ENCODE measurements around the gene TXK. TPM values are rescaled to one million over a fixed set of nuclear protein-coding genes. Genes with fewer than 3 reads are reported as not detected.

The TXK gene
- total RNA-seq, 1 donor from 2014 or later: not detected

DNA sequence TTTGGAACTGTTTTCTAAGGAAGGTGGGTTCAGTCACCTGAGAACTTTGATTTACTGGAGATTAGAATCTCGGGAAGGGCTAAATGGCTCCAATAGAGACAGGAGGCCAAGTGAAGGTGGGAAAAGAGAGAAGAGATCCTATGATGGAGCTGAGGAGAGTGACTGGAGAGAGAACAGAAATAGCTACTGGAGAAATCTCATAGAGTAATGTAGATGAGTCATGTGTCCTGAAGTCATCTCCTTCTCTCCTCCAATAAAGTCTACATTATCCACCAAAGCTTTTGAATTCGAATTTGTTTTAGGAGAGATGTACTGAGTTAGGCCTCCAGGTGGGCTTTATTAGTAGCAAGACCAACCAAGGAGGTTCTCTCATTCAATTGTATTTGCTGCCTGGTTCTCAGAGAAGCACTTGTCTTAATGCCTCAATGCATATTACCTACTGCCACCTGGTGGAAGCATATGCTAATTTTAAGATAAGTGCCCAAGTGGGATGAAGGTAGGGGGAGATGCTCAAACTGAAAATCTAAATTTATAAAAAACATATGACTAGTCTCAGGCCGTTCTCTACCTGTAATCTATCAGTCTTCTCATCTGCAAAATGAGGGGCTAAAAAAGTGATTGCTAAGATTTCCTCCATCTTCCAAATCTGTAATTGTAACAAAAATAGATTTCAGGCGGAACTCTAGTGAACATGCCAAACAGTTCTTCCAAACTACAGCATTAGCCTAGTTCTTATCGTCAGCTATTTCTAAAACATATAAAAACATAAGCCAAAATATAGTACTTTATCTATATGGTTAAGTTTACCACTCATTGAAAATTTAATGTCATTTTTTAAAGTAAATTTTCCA lies 24.4 kb downstream of the TXK start:
- no peak for DNase-seq (ENCODE audit: extremely low spot score, unreplicated experiment)
- Mint-ChIP-seq H3K36me3 (ENCODE audit: unreplicated experiment) (no peaks in the 10 kb centered on the region), H3K4me3 (ENCODE audit: unreplicated experiment) (no peak overlapping the region), H3K4me1 (ENCODE audit: unreplicated experiment) (peaks cover 1% of the 10 kb centered on the region), H3K27ac (ENCODE audit: unreplicated experiment) (no peak overlapping the region), H3K9me3 (ENCODE audit: unreplicated experiment) (no peaks in the 10 kb centered on the region), H3K27me3 (ENCODE audit: unreplicated experiment) (peaks cover 21% of the 10 kb centered on the region)
- TF ChIP-seq, protein P1, sequence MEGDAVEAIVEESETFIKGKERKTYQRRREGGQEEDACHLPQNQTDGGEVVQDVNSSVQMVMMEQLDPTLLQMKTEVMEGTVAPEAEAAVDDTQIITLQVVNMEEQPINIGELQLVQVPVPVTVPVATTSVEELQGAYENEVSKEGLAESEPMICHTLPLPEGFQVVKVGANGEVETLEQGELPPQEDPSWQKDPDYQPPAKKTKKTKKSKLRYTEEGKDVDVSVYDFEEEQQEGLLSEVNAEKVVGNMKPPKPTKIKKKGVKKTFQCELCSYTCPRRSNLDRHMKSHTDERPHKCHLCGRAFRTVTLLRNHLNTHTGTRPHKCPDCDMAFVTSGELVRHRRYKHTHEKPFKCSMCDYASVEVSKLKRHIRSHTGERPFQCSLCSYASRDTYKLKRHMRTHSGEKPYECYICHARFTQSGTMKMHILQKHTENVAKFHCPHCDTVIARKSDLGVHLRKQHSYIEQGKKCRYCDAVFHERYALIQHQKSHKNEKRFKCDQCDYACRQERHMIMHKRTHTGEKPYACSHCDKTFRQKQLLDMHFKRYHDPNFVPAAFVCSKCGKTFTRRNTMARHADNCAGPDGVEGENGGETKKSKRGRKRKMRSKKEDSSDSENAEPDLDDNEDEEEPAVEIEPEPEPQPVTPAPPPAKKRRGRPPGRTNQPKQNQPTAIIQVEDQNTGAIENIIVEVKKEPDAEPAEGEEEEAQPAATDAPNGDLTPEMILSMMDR (IDR thresholded peaks at IDR 0.05): peak; percentile 62

DNA sequence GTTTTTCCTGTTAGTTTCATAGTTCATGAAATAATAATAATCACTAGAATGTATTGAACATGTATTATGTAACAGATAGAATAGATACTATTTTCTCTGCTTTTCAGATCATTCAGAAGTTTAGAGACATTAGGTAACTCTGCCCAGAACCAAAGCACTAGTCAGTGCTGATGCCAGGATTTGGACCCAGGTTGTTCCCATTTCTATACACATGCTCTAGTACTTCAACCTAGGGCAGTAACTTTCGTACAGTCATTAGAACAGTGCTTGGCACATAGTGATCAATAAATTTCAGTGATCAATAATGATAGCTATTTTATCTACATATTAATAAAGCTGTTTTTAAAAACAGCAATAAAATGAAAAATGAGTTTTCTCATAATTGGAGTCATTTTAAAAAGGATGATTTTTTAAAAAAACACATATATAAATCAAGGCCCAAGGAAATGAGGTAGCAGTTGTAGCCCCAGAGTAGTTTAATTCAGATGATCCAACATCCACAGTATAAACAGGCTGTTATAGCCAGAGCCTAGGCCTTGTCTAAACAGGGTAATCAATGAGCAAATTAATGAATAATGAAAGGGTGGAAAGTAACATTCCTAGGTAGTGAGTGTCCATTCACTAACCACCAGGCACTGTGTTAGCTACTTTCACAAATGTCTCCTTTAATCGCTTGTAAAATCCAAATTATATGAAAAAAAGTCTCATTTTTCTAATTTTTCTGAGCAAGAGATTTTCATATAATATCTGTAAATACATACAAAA lies 25.6 kb downstream of the TXK start:
- TF ChIP-seq, protein P1 (IDR thresholded peaks at IDR 0.05): no peak
- H3K27me3 Mint-ChIP-seq (ENCODE audit: unreplicated experiment): peaks cover 21% of the 10 kb centered on the region
- no peak for DNase-seq (ENCODE audit: extremely low spot score, unreplicated experiment)
- H3K27ac Mint-ChIP-seq (ENCODE audit: unreplicated experiment): no peak overlapping the region
- no peak overlapping the region for H3K4me3 Mint-ChIP-seq (ENCODE audit: unreplicated experiment)
- no peaks in the 10 kb centered on the region for H3K9me3 Mint-ChIP-seq (ENCODE audit: unreplicated experiment)
- no peaks in the 10 kb centered on the region for H3K36me3 Mint-ChIP-seq (ENCODE audit: unreplicated experiment)
- H3K4me1 Mint-ChIP-seq (ENCODE audit: unreplicated experiment): peaks cover 1% of the 10 kb centered on the region

DNA sequence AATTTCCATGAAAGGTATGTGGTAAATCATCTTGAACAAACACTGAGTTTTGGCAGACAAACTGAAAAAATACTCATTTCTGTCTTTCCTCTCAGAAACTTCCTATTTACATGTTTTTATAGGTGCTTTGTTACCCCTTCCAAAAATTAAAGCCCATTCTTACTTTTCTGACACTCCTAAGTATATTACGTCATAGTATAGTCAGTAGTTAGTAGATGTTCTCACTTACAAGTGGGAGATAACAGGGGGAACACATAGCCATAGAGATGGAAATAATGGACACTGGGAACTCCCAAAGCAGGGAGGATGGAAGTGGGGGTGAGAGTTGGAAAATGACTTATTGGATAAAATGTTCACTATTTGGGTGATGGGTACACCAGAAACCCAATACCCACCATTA lies 28.8 kb downstream of the TXK start:
- Mint-ChIP-seq H3K4me3 (ENCODE audit: unreplicated experiment) (no peak overlapping the region), H3K36me3 (ENCODE audit: unreplicated experiment) (no peaks in the 10 kb centered on the region), H3K27me3 (ENCODE audit: unreplicated experiment) (peaks cover 10% of the 10 kb centered on the region), H3K27ac (ENCODE audit: unreplicated experiment) (no peak overlapping the region), H3K9me3 (ENCODE audit: unreplicated experiment) (no peaks in the 10 kb centered on the region), H3K4me1 (ENCODE audit: unreplicated experiment) (peaks cover 4% of the 10 kb centered on the region)
- TF ChIP-seq, protein P1 (IDR thresholded peaks at IDR 0.05): no peak
- no peak for DNase-seq (ENCODE audit: extremely low spot score, unreplicated experiment)

DNA sequence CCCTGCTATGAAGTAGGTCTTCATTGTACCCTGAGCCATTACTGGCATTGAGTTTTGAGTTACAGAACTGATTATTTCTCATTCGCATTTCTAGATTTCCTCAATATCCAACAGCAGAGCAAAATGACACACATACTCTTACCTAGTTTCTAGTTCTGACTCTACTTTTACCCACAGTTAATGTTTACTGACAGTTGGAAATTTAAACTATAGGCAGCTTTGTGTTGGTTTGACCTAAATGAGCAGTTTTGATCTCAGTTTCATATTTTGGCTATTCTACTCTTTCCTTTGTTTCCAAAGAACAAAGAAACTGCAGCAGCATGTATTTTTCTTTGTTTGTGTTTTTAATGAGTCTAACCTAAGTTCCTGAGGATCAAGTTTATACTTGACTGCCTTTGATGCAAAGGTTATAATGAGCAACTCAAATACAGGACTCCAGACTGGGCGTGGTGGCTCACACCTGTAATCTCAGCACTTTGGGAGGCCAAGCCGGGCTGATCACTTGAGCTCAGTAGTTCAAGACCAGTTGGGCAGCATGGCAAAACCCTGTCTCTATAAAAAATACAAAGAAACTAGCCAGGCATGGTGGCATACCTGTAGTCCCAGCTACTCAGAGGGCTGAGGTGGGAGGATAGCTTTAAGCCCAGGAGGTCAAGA lies 30.4 kb downstream of the TXK start:
- TF ChIP-seq, protein P1 (IDR thresholded peaks at IDR 0.05): no peak
- Mint-ChIP-seq H3K36me3 (ENCODE audit: unreplicated experiment) (no peaks in the 10 kb centered on the region), H3K27ac (ENCODE audit: unreplicated experiment) (no peak overlapping the region), H3K4me3 (ENCODE audit: unreplicated experiment) (no peak overlapping the region), H3K9me3 (ENCODE audit: unreplicated experiment) (no peaks in the 10 kb centered on the region), H3K27me3 (ENCODE audit: unreplicated experiment) (peaks cover 10% of the 10 kb centered on the region), H3K4me1 (ENCODE audit: unreplicated experiment) (peaks cover 6% of the 10 kb centered on the region)
- DNase-seq (ENCODE audit: extremely low spot score, unreplicated experiment): no peak
